Body of pancreas (tissue), 4 donors: ENCODE data around the gene RABGGTA. TPM values are rescaled to one million over a fixed set of nuclear protein-coding genes. Genes with fewer than 3 reads are reported as not detected.
A peak's percentile ranks its signal among the peaks of the same experiment; 100 is the strongest.

Experiments
- ATAC-seq: fragments of 150-250 bp; one replicate; pipeline ENCODE4 v1.9.1; 2016
- DNase-seq, 4 donors: peaks; one replicate each; pipeline ENCODE4 v3.0.0-alpha.2; 2019
- H3K27ac ChIP-seq, 4 donors: fragments of 200-600 bp; sonication (generic); 1 replicate in 3 of 4; 2 replicates in 1 of 4; pipeline versions ENCODE4 v1.5.1 to v1.6.1; 2016 to 2019; ENCODE audit warnings: mild to moderate bottlenecking in 1 of 4, mixed read lengths in 1 of 4, moderate library complexity in 1 of 4
- H3K27me3 ChIP-seq, 2 donors: fragments of 200-600 bp; sonication (generic); one replicate each; pipeline ENCODE4 v1.6.0; 2016; ENCODE audit warnings: mild to moderate bottlenecking in 1 of 2
- H3K36me3 ChIP-seq, 2 donors: fragments of 200-600 bp; sonication (generic); replicated peaks in 1 of 2; 2 replicates each; pipeline ENCODE4 v1.5.1; 2016; ENCODE audit warnings: low read depth in 2 of 2; ENCODE audit not compliant: insufficient read depth in 1 of 2
- H3K4me1 ChIP-seq: fragments of 200-600 bp; sonication (generic); one replicate; pipeline ENCODE4 v1.6.0; 2016
- H3K4me3 ChIP-seq, 2 donors: fragments of 200-600 bp; sonication (generic); 1 replicate in 1 of 2; 2 replicates in 1 of 2; pipeline ENCODE4 v1.5.1; 2016 to 2019
- H3K9me3 ChIP-seq, 3 donors: fragments of 200-600 bp; sonication (generic); 1 replicate in 2 of 3; 2 replicates in 1 of 3; pipeline ENCODE4 v1.5.1; 2016
- CTCF ChIP-seq, 7 experiments: fragments of 450-650 bp in 4 of 7; fragments of 200-600 bp in 3 of 7; sonication (generic) in 3 of 7; IDR thresholded peaks; one replicate each; pipeline ENCODE4 v1.5.1; 2016 to 2019; ENCODE audit warnings: antibody characterized with exemption in 7 of 7
- POLR2A ChIP-seq, 3 donors: fragments of 450-650 bp; IDR thresholded peaks; one replicate each; pipeline ENCODE4 v1.6.1; 2016; ENCODE audit warnings: antibody characterized with exemption in 3 of 3, mild to moderate bottlenecking in 2 of 3
- WGBS, 2 donors: methylation state at CpG; one replicate each; pipeline ENCODE4 v1.1.5; 2017; 5-methylcytosine and 5-hydroxymethylcytosine counted together
- intact Hi-C: fragments of 100-400 bp; cut with DNase I; formaldehyde crosslinking; loops from one replicate; pipeline ENCODE4 v1.15.1; 2023
- total RNA-seq, 2 donors: library from RNA; depleted of rRNA; stranded (reverse); fragments of >200 nt; gene quantifications; one replicate each; pipeline ENCODE4 v1.1.0, GENCODE V29; 2016

Gene RABGGTA
- total RNA-seq, 2 donors from 2014 or later = 18.4 to 90.0 TPM

GRCh38 chr14:24236689-24237462, 34.5 kb downstream of the RABGGTA start:
- Histone ChIP-seq H3K36me3 (peaks cover 6 to 27% of the 10 kb centered on the region in 2 donors), H3K4me3 (no peak overlapping the region), H3K27me3 (no peaks in the 10 kb centered on the region), H3K9me3 (no peaks in the 10 kb centered on the region), H3K27ac (no peak overlapping the region), H3K4me1 (peaks cover 55% of the 10 kb centered on the region)
- WGBS, 2 donors = 89 to 92% methylated on average over 3 to 6 of the region's 6 CpGs
- intact Hi-C loops = no loop called here
- peak in 1 of 4 donors; percentile 4 for DNase-seq
- TF ChIP-seq POLR2A (IDR thresholded peaks at IDR 0.05) = no peak
- no peak for TF ChIP-seq CTCF (IDR thresholded peaks at IDR 0.05)
- ATAC-seq = no peak

GRCh38 chr14:24235804-24236688, 35.4 kb downstream of the RABGGTA start:
- H3K27me3 ChIP-seq = no peaks in the 10 kb centered on the region
- H3K9me3 ChIP-seq = no peaks in the 10 kb centered on the region
- no peak overlapping the region for H3K4me3 ChIP-seq
- intact Hi-C loops = no loop called here
- peaks cover 6 to 27% of the 10 kb centered on the region in 2 donors for H3K36me3 ChIP-seq
- H3K4me1 ChIP-seq = peaks cover 55% of the 10 kb centered on the region
- no peak overlapping the region for H3K27ac ChIP-seq
- 81 to 84% methylated on average over 5 of the region's 5 CpGs for whole genome bisulfite sequencing, 2 donors
- ATAC-seq (no peak), DNase-seq (peak in 1 of 4 donors; percentile 3)
- TF ChIP-seq CTCF (IDR thresholded peaks at IDR 0.05) = no peak
- no peak for TF ChIP-seq POLR2A (IDR thresholded peaks at IDR 0.05)

GRCh38 chr14:24234095-24235005, 37.0 kb downstream of the RABGGTA start:
- H3K4me1 ChIP-seq = peaks cover 43% of the 10 kb centered on the region
- no peaks in the 10 kb centered on the region for H3K9me3 ChIP-seq
- no peak for DNase-seq
- no peak for TF ChIP-seq CTCF (IDR thresholded peaks at IDR 0.05)
- TF ChIP-seq POLR2A (IDR thresholded peaks at IDR 0.05) = no peak
- WGBS, 2 donors = 77 to 80% methylated on average over 3 of the region's 3 CpGs
- no peak overlapping the region for H3K27ac ChIP-seq
- H3K36me3 ChIP-seq = peaks cover 0 to 17% of the 10 kb centered on the region in 2 donors
- no peaks in the 10 kb centered on the region for H3K27me3 ChIP-seq
- intact Hi-C loops = no loop called here
- H3K4me3 ChIP-seq = no peak overlapping the region
- no peak for ATAC-seq

GRCh38 chr14:24233538-24233866, 37.9 kb downstream of the RABGGTA start:
- 32 to 48% methylated on average over 2 of the region's 2 CpGs for WGBS, 2 donors
- DNase-seq = peak in 1 of 4 donors; percentile 10
- Histone ChIP-seq H3K4me1 (peaks cover 36% of the 10 kb centered on the region), H3K27ac (peak overlapping the region in 2 of 4 donors; percentile 86 to 94), H3K9me3 (no peaks in the 10 kb centered on the region), H3K36me3 (peaks cover 0 to 16% of the 10 kb centered on the region in 2 donors), H3K27me3 (no peaks in the 10 kb centered on the region), H3K4me3 (peak overlapping the region in 1 of 2 donors; percentile 86)
- intact Hi-C loops = no loop called here
- TF ChIP-seq POLR2A (IDR thresholded peaks at IDR 0.05) (no peak), CTCF (IDR thresholded peaks at IDR 0.05) (no peak)
- no peak for ATAC-seq
